GM18867 (cell line): Measurements from ENCODE around the gene PPT2.

Source experiments
- ATAC-seq: cut with Tn5 transposase; IDR thresholded peaks from one replicate; pipeline ENCODE4 v1.9.1; 2021; ENCODE audit warnings: mild to moderate bottlenecking, moderate library complexity; ENCODE audit not compliant: unreplicated experiment

Gene PPT2

DNA sequence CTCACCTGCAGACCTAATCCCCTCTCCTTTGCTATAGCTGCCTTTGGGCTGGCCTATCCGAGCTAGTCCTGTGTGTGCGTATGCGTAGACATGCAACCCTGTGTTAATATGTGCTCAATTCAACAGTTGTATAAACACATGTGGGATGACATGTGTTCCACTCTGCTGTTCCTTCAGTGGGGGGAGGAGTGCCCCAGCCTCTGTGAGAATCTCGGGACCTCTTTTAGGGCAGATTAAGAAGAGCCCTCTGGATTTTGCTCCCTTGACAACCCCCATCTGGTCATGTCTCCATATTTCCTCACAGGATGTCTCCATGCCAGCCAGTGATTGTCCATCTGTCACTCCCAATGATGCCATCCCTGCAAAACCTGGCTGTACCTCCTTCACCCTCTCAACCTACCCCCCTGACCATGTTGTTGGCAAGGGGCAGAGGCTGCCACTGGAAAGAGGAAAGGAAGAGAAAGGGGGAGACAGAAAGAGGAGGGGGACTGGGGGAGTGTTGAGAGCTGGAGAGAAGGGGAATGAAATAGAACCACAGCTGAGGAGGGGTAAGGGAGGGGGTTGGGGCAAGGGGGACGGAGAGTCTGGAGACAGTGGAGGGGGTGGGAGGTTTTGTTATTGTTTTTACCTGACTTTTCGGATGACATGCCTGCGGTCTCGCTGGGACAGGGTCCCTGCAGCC is 2.6 kb upstream of the PPT2 start:
- no peak for ATAC-seq

DNA sequence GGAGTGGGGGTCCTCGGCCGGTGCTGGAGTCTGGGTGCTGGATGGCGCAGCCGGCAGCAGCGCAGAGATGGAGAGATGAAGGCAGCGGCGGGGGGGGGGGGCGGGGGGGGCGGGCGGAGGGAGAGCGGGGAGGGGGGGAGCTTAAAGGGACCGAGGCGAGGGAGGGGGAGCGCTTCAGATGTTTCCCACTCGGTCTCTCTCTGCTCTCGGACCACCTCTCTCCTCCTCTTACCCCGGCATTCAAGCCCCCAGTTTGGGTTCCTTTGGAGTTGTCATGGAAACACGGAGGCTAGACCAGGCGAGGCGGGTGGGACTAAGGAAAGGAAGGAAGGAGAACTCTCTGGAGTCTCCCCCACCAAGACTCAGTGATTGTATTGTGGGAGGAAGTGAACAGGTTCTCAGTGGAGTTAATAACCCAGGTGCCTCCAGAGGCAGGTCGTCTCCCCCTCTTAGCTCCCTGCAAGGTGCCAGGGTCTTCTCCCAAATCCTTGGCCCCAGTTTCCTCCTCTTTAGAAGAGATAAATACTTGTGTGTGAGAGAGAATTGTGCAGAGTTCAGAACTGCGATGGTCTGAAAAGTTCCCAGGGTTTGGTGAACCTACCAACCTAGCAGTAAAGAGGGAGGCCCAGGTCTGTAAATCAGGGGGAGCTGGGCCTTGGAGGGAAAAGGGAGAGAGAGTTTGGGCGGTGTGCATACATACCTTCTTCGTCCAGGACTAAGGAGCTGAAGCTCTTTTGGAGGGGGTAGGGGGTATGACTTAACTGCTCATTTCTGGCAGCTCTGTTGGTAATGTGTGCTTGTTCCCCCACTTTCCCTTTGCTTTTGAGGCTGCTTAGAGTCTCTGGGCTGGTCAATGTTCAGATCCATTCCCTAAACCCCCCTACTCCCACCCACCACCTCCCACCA is 1.8 kb upstream of the PPT2 start, which contains the start of gene PRRT1:
TSS of gene PRRT1 (minus strand) at position 77 of the 906 bp plus-strand sequence. CDS start 112 bp downstream, outside the sequence.
- no peak for ATAC-seq

DNA sequence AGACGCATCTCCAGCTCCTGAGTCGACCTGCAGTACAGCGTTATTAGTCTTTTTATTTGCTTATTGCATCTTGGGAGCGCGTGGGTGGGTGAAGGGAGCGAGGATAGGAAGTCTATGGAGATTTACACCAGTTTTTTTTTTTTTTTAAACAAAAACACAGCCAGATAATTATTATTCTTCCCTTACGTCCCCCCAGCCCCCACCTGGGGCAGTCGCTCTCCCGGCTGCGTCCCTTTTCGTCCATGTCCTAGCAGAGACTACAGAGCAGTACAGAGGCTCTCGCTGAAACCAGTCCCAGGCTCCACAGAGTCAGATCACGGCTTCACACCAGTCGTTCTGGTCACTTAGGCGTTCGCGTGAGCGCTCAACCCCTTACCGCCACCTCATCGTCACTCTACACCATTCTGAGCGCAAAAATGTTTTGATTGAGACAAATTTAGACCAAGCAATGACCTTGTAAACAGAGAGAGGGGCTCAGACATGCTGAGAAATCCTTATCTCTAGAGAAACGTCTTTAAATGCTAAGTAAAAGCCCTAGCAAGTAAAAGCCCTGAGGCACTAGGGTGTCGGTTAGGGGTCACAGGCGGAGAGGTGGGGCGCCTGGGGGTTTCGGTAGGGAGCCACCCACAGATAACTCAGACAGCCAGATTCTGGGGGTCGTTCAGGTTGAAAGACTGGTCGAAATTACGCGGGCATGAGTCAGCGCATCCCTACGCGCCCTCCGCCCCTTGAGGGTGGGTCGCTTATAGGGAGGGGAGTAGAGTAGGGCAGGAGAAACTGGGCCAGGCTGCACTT is 975 bp upstream of the PPT2 start:
- no peak for ATAC-seq

DNA sequence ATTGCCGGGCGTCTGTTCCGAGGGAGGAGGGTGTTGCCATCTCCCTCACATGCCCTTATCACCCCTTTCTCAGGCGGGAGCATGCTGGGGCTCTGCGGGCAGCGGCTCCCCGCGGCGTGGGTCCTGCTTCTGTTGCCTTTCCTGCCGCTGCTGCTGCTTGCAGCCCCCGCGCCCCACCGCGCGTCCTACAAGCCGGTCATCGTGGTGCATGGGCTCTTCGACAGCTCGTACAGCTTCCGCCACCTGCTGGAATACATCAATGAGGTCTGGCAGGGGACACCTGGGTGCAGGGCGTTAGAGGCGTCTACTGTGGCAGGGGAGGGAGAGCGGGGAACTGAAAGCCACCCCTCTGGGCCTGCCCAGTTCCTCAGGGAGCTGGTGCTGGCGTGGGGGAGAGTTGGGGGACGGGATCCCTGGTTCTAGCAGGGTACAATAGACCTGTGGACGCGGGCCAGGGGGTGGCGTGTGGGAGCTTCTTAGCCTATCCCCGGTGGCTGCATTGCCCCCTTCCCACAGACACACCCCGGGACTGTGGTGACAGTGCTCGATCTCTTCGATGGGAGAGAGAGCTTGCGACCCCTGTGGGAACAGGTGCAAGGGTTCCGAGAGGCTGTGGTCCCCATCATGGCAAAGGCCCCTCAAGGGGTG is 697 bp downstream of the PPT2 start:
- peak; percentile 51 for ATAC-seq

DNA sequence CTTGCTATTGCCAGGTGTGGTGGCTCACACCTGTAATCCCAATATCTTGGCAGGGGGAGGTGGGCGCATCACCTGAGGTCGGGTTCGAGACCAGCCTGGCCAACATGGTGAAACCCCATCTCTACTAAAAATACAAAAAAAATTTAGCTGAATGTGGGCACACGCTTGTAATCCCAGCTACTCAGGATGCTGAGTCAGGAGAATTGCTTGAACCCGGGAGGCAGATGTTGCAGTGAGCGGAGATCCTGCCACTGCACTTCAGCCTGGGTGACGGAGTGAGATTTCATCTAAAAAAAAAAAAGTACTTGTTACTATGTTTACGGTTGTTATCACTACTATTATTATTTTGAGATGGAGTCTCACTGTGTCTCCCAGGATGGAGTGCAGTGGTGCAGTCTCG is 3.0 kb downstream of the PPT2 start:
- no peak for ATAC-seq

DNA sequence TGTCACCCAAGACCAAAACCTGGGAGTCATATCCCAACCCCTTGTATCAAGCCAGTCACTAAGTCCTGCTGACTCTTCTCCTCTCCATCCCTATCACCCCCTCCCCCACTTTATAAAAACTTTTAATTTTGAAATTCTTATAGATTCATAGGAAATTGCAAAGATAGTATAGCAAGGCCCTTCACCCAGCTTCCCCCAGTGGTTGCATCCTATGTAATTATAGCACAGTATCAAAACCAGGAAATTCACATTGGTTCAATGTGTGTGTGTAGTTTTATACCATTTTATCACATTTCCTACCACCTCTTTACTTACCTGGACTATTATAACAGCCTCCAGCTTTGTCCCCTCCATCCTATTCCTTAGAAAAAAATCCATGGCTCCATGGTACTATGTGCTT is 4.1 kb downstream of the PPT2 start:
- no peak for ATAC-seq

DNA sequence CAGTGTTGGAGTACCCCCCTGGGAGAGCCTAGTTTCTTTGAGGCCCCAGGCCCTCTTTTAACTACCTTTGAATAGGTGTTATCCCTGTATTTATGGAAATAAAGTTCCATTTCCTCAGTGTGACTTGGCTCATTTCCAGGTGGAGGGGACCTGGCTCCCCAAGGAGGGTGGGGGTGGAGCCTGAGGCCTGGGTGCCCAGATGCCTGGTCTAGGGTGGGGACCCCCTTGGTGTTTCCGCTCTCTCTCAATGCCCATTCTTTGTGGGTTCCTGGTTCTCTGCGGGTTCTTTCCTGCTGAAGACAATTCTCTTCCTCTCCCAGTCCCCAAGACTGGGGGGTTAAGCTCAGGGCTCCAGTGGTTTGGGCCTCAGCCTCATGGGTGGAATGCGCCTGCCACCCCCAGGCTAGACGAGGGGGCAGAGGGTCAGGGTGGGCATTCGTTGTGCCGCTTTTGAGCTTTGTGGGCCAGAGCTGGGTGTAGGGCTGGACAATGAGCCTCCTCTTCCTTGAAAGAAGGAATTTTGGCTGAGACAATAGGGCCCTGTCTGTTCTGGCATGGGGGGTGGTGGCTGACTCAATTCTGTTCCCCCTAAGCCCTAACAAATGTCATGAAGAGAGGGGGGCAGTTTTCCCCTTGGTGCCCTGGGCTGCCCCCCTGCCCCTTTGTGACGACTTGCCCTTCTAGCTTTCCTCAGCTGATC is 9.8 kb downstream of the PPT2 start:
- no peak for ATAC-seq

DNA sequence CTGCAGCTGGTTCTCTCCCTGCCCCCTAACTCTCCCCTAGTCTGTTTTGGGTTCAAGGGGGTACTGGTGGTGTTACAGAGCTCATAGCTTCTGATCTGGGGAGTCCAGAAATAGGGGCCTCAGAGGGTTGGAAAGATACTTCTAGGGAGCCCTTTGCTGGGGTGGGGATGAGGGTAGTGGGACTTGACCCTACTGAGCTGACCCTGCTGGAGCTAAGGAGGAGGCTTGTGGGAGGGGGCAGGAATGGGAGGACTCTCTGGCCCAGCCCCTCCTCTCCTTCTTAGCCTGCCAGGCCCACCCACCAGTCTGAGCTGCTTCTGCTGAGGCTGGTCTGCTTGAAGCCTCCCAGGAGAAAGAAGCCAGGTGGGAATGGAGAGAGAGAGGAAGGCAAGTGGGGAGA is 10.4 kb downstream of the PPT2 start, which contains the start of gene EGFL8:
TSS of gene EGFL8 (plus strand) at position 301 of the 400 bp plus-strand sequence. CDS start 1,571 bp downstream, outside the sequence.
- ATAC-seq = no peak

DNA sequence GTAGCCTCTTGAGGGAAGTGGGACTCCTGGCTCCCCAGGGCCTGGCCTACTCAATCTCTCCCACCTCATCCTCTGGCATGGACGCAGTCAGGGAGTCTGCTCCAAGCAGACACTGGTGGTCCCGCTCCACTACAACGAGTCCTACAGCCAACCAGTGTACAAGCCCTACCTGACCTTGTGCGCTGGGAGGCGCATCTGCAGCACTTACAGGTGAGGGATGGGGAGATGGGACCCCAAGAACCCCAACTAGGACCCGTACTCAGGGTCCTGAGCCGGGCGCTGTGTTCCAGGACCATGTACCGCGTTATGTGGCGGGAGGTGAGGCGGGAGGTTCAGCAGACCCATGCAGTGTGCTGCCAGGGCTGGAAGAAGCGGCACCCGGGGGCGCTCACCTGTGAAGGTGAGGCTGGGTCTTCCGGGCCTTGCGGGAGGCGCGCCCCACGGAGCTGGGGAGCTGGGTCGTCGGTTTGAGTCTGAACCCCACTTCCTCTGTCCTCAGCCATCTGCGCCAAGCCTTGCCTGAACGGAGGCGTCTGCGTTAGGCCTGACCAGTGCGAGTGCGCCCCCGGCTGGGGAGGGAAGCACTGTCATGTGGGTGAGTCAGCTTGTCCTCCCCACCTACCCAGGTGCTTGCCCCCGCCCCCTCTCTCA is 12.6 kb downstream of the PPT2 start:
- ATAC-seq = no peak

DNA sequence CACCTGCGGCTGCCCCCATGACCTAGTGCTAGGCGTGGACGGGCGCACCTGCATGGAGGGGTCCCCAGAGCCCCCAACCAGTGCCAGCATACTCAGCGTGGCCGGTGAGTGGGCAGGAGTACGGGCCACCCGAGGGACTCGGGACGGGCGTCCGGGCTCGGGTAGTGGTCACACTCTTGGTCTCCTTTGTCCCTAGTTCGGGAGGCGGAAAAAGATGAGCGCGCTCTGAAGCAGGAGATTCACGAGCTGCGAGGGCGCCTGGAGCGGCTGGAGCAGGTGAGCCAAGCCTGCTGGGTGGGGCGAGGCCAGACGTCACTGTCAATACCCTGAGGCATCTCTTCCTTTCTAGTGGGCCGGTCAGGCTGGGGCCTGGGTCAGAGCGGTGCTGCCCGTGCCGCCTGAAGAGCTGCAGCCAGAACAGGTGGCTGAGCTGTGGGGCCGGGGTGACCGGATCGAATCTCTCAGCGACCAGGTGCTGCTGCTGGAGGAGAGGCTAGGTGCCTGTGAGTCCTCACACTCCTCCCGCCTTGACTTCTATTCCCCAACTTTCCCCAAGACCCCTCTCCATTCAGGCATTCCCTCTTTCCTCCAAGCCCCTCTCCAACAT is 13.3 kb downstream of the PPT2 start:
- ATAC-seq = no peak

DNA sequence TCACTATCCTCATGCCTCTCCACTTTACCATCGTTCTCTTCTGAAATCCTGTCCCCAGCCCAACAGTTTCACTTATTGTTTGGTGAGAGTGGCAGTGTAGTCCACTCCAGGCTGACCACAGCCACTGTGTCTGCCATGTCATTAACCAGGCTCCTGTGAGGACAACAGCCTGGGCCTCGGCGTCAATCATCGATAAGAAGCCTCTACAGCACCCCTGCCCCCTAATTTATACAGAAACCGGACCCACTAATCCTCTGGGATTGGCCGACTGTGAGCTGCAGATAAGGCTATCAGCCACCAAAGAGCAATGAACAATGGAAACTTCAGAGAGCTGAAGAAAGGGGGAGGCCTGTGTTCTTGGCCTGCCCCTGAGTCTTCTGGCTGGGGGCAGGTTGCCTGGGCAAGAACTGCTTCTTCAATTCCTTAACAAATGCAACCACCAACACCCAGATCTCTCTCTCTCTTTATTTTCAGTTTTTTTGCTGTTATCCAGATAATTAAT is 13.9 kb downstream of the PPT2 start:
- no peak for ATAC-seq

DNA sequence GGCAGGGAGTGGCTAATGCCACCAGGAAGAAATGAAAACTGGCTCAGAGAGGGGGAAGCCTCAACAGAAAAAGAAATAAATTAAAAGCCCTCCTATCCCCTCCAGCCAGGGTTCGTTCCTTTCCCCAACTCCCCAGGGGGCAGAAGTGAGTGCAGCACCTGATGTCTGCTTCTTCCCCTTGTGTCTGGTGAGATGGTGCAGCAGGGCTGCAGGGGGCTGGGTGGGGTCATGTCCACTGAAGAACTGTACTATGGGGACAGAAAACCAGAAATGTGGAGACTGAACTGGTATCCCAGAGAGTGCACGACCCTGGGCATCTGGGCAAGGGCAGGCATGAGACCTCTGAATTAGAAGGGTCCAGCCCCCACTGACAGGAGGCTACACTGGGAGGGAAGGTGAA is 14.4 kb downstream of the PPT2 start:
- no peak for ATAC-seq

- no peak for ATAC-seq
Observed at GRCh38 chr6:32168807-32169591, 15.1 kb downstream of the PPT2 start.

GRCh38 chr6:32170294-32170693 is 16.4 kb downstream of the PPT2 start:
- no peak for ATAC-seq

- no peak for ATAC-seq
Observed at GRCh38 chr6:32171234-32171633, 17.3 kb downstream of the PPT2 start.

- no peak for ATAC-seq
Observed at GRCh38 chr6:32173051-32173727, 19.2 kb downstream of the PPT2 start.

GRCh38 chr6:32174416-32174815 is 20.5 kb downstream of the PPT2 start:
- no peak for ATAC-seq

- ATAC-seq = no peak
Observed at GRCh38 chr6:32175322-32175710, 21.4 kb downstream of the PPT2 start.
